Measurements from ENCODE around the gene AKAP12. TPM values are rescaled to one million over a fixed set of nuclear protein-coding genes. Genes with fewer than 3 reads are reported as not detected.
"Not testable (repeated sequence)": the region's sequence is repeated elsewhere in the genome, so short reads cannot be mapped to it uniquely, and the experiment has no call there.

Gene AKAP12
- polyA plus RNA-seq, 1 experiment, result 27.7 TPM

GRCh38 chr6:151352410-151353396, 112.9 kb downstream of the AKAP12 start:
- ChIA-PET POLR2A (no interaction called here), CTCF (no interaction called here)
- no peak for DNase-seq (ENCODE audit: low read depth)
- TF ChIP-seq CTCF (IDR thresholded peaks at IDR 0.05; ENCODE audit: insufficient read depth, low read depth, low read length), result no peak
- Histone ChIP-seq H3K27me3 (ENCODE audit: control insufficient read depth, insufficient read depth, low read length) (no peaks in the 10 kb centered on the region), H3K36me3 (ENCODE audit: control insufficient read depth, insufficient read depth, low read length) (peaks cover 10% of the 10 kb centered on the region), H3K4me3 (ENCODE audit: low read depth, low read length) (no peak overlapping the region)

GRCh38 chr6:151353795-151354194, 114.0 kb downstream of the AKAP12 start:
- H3K27me3 ChIP-seq (ENCODE audit: control insufficient read depth, insufficient read depth, low read length), result no peaks in the 10 kb centered on the region
- peaks cover 10% of the 10 kb centered on the region for H3K36me3 ChIP-seq (ENCODE audit: control insufficient read depth, insufficient read depth, low read length)
- H3K4me3 ChIP-seq (ENCODE audit: low read depth, low read length), result no peak overlapping the region
- CTCF ChIA-PET, result interaction anchor here (0.6 kb wide), 1 partner anchor 347 kb away, joined by 3 read pairs; no protein-coding TSS in a partner anchor
- DNase-seq (ENCODE audit: low read depth), result no peak
- POLR2A ChIA-PET, result no interaction called here
- TF ChIP-seq CTCF (IDR thresholded peaks at IDR 0.05; ENCODE audit: insufficient read depth, low read depth, low read length), result no peak

- H3K4me3 ChIP-seq (ENCODE audit: low read depth, low read length); H3K36me3 ChIP-seq (ENCODE audit: control insufficient read depth, insufficient read depth, low read length); H3K27me3 ChIP-seq (ENCODE audit: control insufficient read depth, insufficient read depth, low read length); DNase-seq (ENCODE audit: low read depth); CTCF ChIA-PET: not testable (repeated sequence)
- POLR2A ChIA-PET, result interaction anchor here (0.5 kb wide), 1 partner anchor 293 kb away, joined by 3 read pairs; no protein-coding TSS in a partner anchor
Measured at GRCh38 chr6:151356983-151357382, 117.2 kb downstream of the AKAP12 start.

GRCh38 chr6:151357758-151358436, 118.1 kb downstream of the AKAP12 start:
- DNase-seq (ENCODE audit: low read depth), result no peak
- no peak overlapping the region for H3K4me3 ChIP-seq (ENCODE audit: low read depth, low read length)
- no peaks in the 10 kb centered on the region for H3K27me3 ChIP-seq (ENCODE audit: control insufficient read depth, insufficient read depth, low read length)
- POLR2A ChIA-PET, result no interaction called here
- H3K36me3 ChIP-seq (ENCODE audit: control insufficient read depth, insufficient read depth, low read length), result no peaks in the 10 kb centered on the region
- TF ChIP-seq CTCF (IDR thresholded peaks at IDR 0.05; ENCODE audit: insufficient read depth, low read depth, low read length), result no peak
- CTCF ChIA-PET, result interaction anchor here (1.3 to 1.8 kb wide), 3 partner anchors 8 to 466 kb away, joined by 5 to 12 read pairs (median 8); no protein-coding TSS in a partner anchor

- POLR2A ChIA-PET, result no interaction called here
- Histone ChIP-seq H3K4me3 (ENCODE audit: low read depth, low read length) (no peak overlapping the region), H3K27me3 (ENCODE audit: control insufficient read depth, insufficient read depth, low read length) (no peaks in the 10 kb centered on the region), H3K36me3 (ENCODE audit: control insufficient read depth, insufficient read depth, low read length) (no peaks in the 10 kb centered on the region)
- no peak for DNase-seq (ENCODE audit: low read depth)
- TF ChIP-seq CTCF (IDR thresholded peaks at IDR 0.05; ENCODE audit: insufficient read depth, low read depth, low read length), result no peak
- CTCF ChIA-PET, result interaction anchor here (0.6 to 1.8 kb wide), 5 partner anchors 9 to 494 kb away, joined by 3 to 12 read pairs (median 5); partner anchors contain the start of gene RMND1
Measured at GRCh38 chr6:151358475-151358874, 118.7 kb downstream of the AKAP12 start.

All from BJ (cell line).